Measurements from ENCODE around the gene RNASEH2C. TPM values are rescaled to one million over a fixed set of nuclear protein-coding genes. Genes with fewer than 3 reads are reported as not detected.
A peak's percentile ranks its signal among the peaks of the same experiment; 100 is the strongest.
"Not testable (repeated sequence)": the region's sequence is repeated elsewhere in the genome, so short reads cannot be mapped to it uniquely, and the experiment has no call there.

The RNASEH2C gene
- total RNA-seq, 1 donor from 2014 or later: 96.1 TPM

GRCh38 chr11:65716774-65717405, 3.7 kb downstream of the RNASEH2C start:
- no peak for DNase-seq

GRCh38 chr11:65716302-65716701, 4.3 kb downstream of the RNASEH2C start:
- no peak for DNase-seq

GRCh38 chr11:65714433-65714832, 6.2 kb downstream of the RNASEH2C start:
- DNase-seq: no peak

GRCh38 chr11:65713212-65713969, 7.2 kb downstream of the RNASEH2C start:
- no peak for DNase-seq

- DNase-seq: no peak
Measured at GRCh38 chr11:65712633-65713076, 7.9 kb downstream of the RNASEH2C start.

GRCh38 chr11:65711785-65712632, 8.6 kb downstream of the RNASEH2C start, which contains the start of gene KAT5:
TSS of gene KAT5 (plus strand) at chr11:65712252. CDS start at chr11:65712268, 16 bp downstream.
- DNase-seq: peak; percentile 99

- no peak for DNase-seq
Measured at GRCh38 chr11:65710421-65710820, 10.2 kb downstream of the RNASEH2C start.

GRCh38 chr11:65709661-65710060, 10.9 kb downstream of the RNASEH2C start:
- DNase-seq: no peak

- no peak for DNase-seq
Measured at GRCh38 chr11:65708451-65708850, 12.1 kb downstream of the RNASEH2C start.

- not testable (repeated sequence) for DNase-seq
Measured at GRCh38 chr11:65707002-65707401, 13.6 kb downstream of the RNASEH2C start.

- DNase-seq: peak; percentile 57
Measured at GRCh38 chr11:65706303-65706763, 14.3 kb downstream of the RNASEH2C start.

GRCh38 chr11:65703846-65704245, 16.8 kb downstream of the RNASEH2C start:
- DNase-seq: no peak

GRCh38 chr11:65701686-65702085, 18.9 kb downstream of the RNASEH2C start:
- no peak for DNase-seq

- no peak for DNase-seq
Measured at GRCh38 chr11:65700399-65700798, 20.2 kb downstream of the RNASEH2C start.

- no peak for DNase-seq
Measured at GRCh38 chr11:65699306-65699705, 21.3 kb downstream of the RNASEH2C start.

- DNase-seq: peak; percentile 85
Measured at GRCh38 chr11:65698205-65698604, 22.4 kb downstream of the RNASEH2C start.

GRCh38 chr11:65696802-65697552, 23.6 kb downstream of the RNASEH2C start:
- DNase-seq: no peak

- DNase-seq: peak; percentile 94
Measured at GRCh38 chr11:65695459-65696241, 24.9 kb downstream of the RNASEH2C start.

- DNase-seq: peak; percentile 49
Measured at GRCh38 chr11:65692367-65692766, 28.2 kb downstream of the RNASEH2C start.

- not testable (repeated sequence) for DNase-seq
Measured at GRCh38 chr11:65691847-65692246, 28.8 kb downstream of the RNASEH2C start.

- no peak for DNase-seq
Measured at GRCh38 chr11:65685981-65686380, 34.6 kb downstream of the RNASEH2C start.

All from dermis blood vessel endothelial cell (primary cell).